GM23338 (cell line): ENCODE data around the gene OXCT1. TPM values are rescaled to one million over a fixed set of nuclear protein-coding genes. Genes with fewer than 3 reads are reported as not detected.

ENCODE experiments used
- ATAC-seq: fragments of 200-7000 bp; cut with Tn5 transposase; 3 replicates; pipeline ENCODE4 v1.9.1; 2020
- DNase-seq: peaks from one replicate; pipeline ENCODE4 v3.0.0-alpha.2; 2015; ENCODE audit warnings: low spot score
- H2AFZ ChIP-seq: fragments of 200-600 bp; sonication (generic); 2 replicates; pipeline ENCODE4 v1.8.0; 2016; ENCODE audit warnings: antibody characterized with exemption, mild to moderate bottlenecking, moderate library complexity
- H3F3A ChIP-seq: fragments of 200-600 bp; sonication (generic); replicated peaks from 2 replicates; pipeline ENCODE4 v1.8.0; 2017; ENCODE audit warnings: antibody characterized with exemption, mixed run types, low read depth
- H3K27ac ChIP-seq: fragments of 200-600 bp; sonication (generic); 2 replicates; pipeline ENCODE4 v1.6.1; 2016; ENCODE audit warnings: low read depth
- H3K27me3 ChIP-seq: fragments of 200-600 bp; sonication (generic); 2 replicates; pipeline ENCODE4 v1.8.0; 2016; ENCODE audit warnings: mild to moderate bottlenecking, mixed run types, moderate library complexity; ENCODE audit not compliant: insufficient read depth
- H3K36me3 ChIP-seq: fragments of 200-600 bp; sonication (generic); 2 replicates; pipeline ENCODE4 v1.8.0; 2016; ENCODE audit warnings: mild to moderate bottlenecking; ENCODE audit not compliant: insufficient read depth
- H3K4me1 ChIP-seq: fragments of 200-600 bp; sonication (generic); 2 replicates; pipeline ENCODE4 v1.8.0; 2016; ENCODE audit warnings: mild to moderate bottlenecking, moderate library complexity; ENCODE audit not compliant: insufficient read depth
- H3K4me2 ChIP-seq: fragments of 200-600 bp; sonication (generic); 2 replicates; pipeline ENCODE4 v1.7.1; 2017; ENCODE audit warnings: mixed run types
- H3K4me3 ChIP-seq: fragments of 200-600 bp; sonication (generic); 2 replicates; pipeline ENCODE4 v1.6.1; 2016; ENCODE audit warnings: mixed run types
- H3K79me2 ChIP-seq: fragments of 200-600 bp; sonication (generic); replicated peaks from 2 replicates; pipeline ENCODE4 v1.8.0; 2017; ENCODE audit warnings: mild to moderate bottlenecking; ENCODE audit not compliant: insufficient read depth
- H3K9me2 ChIP-seq: fragments of 200-600 bp; sonication (generic); 2 replicates; pipeline ENCODE4 v1.8.0; 2017; ENCODE audit not compliant: insufficient read depth
- H4K20me1 ChIP-seq: fragments of 200-600 bp; sonication (generic); replicated peaks from 2 replicates; pipeline ENCODE4 v1.8.0; 2017; ENCODE audit warnings: mild to moderate bottlenecking; ENCODE audit not compliant: insufficient read depth
- H3K27ac Mint-ChIP-seq: 2 replicates; pipeline ENCODE4 v1.8.0; 2020; ENCODE audit warnings: inconsistent platforms, mild to moderate bottlenecking, moderate library complexity, mixed read lengths
- H3K27me3 Mint-ChIP-seq: 3 replicates; pipeline ENCODE4 v1.8.0; 2022; ENCODE audit warnings: low read depth, mild to moderate bottlenecking, moderate library complexity, mixed read lengths, inconsistent platforms; ENCODE audit not compliant: insufficient read depth, poor library complexity
- H3K36me3 Mint-ChIP-seq: 3 replicates; pipeline ENCODE4 v1.8.0; 2021; ENCODE audit warnings: low read depth, mild to moderate bottlenecking, inconsistent platforms, moderate library complexity, mixed read lengths
- H3K4me1 Mint-ChIP-seq: 3 replicates; pipeline ENCODE4 v1.8.0; 2020; ENCODE audit warnings: mild to moderate bottlenecking, inconsistent platforms, mixed read lengths
- H3K4me3 Mint-ChIP-seq: 3 replicates; pipeline ENCODE4 v1.8.0; 2021; ENCODE audit warnings: moderate library complexity, mild to moderate bottlenecking, inconsistent platforms, mixed read lengths
- H3K9me3 Mint-ChIP-seq: 3 replicates; pipeline ENCODE4 v1.8.0; 2020; ENCODE audit warnings: moderate library complexity, mild to moderate bottlenecking, inconsistent platforms, mixed read lengths
- CTCF ChIP-seq, 2 experiments: fragments of 200-600 bp in 1 of 2; sonication (generic) in 1 of 2; conservative IDR thresholded peaks; 2 replicates each; pipeline versions ENCODE4 v1.5.1 to v1.6.1; 2016 to 2017; ENCODE audit warnings: antibody characterized with exemption in 2 of 2, low read depth in 2 of 2, mild to moderate bottlenecking in 2 of 2, moderate library complexity in 1 of 2
- EZH2 ChIP-seq: fragments of 200-600 bp; sonication (generic); IDR thresholded peaks from one replicate; pipeline ENCODE4 v1.8.0; 2017; ENCODE audit warnings: antibody characterized with exemption, mild to moderate bottlenecking, low read depth; ENCODE audit not compliant: unreplicated experiment
- EZH2phosphoT487 ChIP-seq: fragments of 200-600 bp; sonication (generic); IDR thresholded peaks from one replicate; pipeline ENCODE4 v1.8.1; 2018; ENCODE audit warnings: antibody characterized with exemption; ENCODE audit not compliant: unreplicated experiment
- NANOG ChIP-seq: IDR thresholded peaks from 2 replicates; pipeline ENCODE4 v1.6.1; 2016; ENCODE audit warnings: antibody characterized with exemption, borderline replicate concordance
- ZNF331 ChIP-seq: fragments of 250-450 bp; sonication (Bioruptor Pico); IDR thresholded peaks from 2 replicates; pipeline ENCODE4 v1.5.0; 2020; ENCODE audit warnings: low read depth, mild to moderate bottlenecking, moderate library complexity
- polyA plus RNA-seq: library from polyadenylated mRNA; unstranded; fragments of >200 nt; fragmentation: Nextera tagmentation; extraction: Ambion mirVana; gene quantifications from 2 replicates; pipeline ENCODE4 v1.2.1, GENCODE V29; 2016
- total RNA-seq: library from RNA; depleted of rRNA; stranded (reverse); fragments of >200 nt; shearing (Covaris generic); gene quantifications from 2 replicates; pipeline ENCODE4 v1.2.3, GENCODE V29; 2014

The OXCT1 gene
- total and polyA plus RNA-seq, 2 experiments from 2014 or later: 11.6 to 37.0 TPM

GRCh38 chr5:41844502-41844901 lies 25.7 kb downstream of the OXCT1 start:
- Histone ChIP-seq H3K27ac (no peak overlapping the region), H3K36me3 (peaks cover 9% of the 10 kb centered on the region), H2AFZ (no peak overlapping the region), H3K4me1 (no peaks in the 10 kb centered on the region), H3K4me3 (no peak overlapping the region), H4K20me1 (no peaks in the 10 kb centered on the region), H3F3A (no peaks in the 10 kb centered on the region), H3K27me3 (no peaks in the 10 kb centered on the region), H3K9me2 (no peaks in the 10 kb centered on the region), H3K4me2 (no peak overlapping the region), H3K79me2 (no peaks in the 10 kb centered on the region)
- ATAC-seq (no peak), DNase-seq (no peak)
- Mint-ChIP-seq H3K9me3 (peaks cover 2% of the 10 kb centered on the region; the same call in 1 of the 3 replicates), H3K4me3 (no peak overlapping the region), H3K36me3 (peaks cover 17% of the 10 kb centered on the region), H3K27me3 (no peaks in the 10 kb centered on the region), H3K4me1 (no peaks in the 10 kb centered on the region), H3K27ac (no peak overlapping the region)
- no peak for TF ChIP-seq ZNF331 (CRISPR knock-in tag)
- TF ChIP-seq EZH2: no peak
- TF ChIP-seq CTCF (conservative IDR thresholded peaks at IDR 0.05; ENCODE audit: low read depth in 2 of 2): no peak
- no peak for TF ChIP-seq NANOG
- TF ChIP-seq EZH2phosphoT487: no peak

- TF ChIP-seq CTCF (conservative IDR thresholded peaks at IDR 0.05; ENCODE audit: low read depth in 2 of 2): peak; percentile 74 to 87
- TF ChIP-seq EZH2: no peak
- no peaks in the 10 kb centered on the region for H3K27me3 Mint-ChIP-seq
- ATAC-seq: peak; percentile 40; the same call in 2 of the 3 replicates
- H3K4me1 Mint-ChIP-seq: no peaks in the 10 kb centered on the region
- no peak overlapping the region for H2AFZ ChIP-seq
- peak; percentile 78 for DNase-seq
- H3K9me2 ChIP-seq: no peaks in the 10 kb centered on the region
- H3K36me3 Mint-ChIP-seq: peaks cover 9% of the 10 kb centered on the region; the same call in 2 of the 3 replicates
- no peak overlapping the region for H3K4me3 ChIP-seq
- no peaks in the 10 kb centered on the region for H3F3A ChIP-seq
- peaks cover under 1% of the 10 kb centered on the region; the same call in 1 of the 2 replicates for H3K36me3 ChIP-seq
- peaks cover 2% of the 10 kb centered on the region; the same call in 1 of the 3 replicates for H3K9me3 Mint-ChIP-seq
- H4K20me1 ChIP-seq: no peaks in the 10 kb centered on the region
- no peaks in the 10 kb centered on the region for H3K79me2 ChIP-seq
- H3K4me3 Mint-ChIP-seq: no peak overlapping the region
- no peaks in the 10 kb centered on the region for H3K4me1 ChIP-seq
- H3K4me2 ChIP-seq: no peak overlapping the region
- no peak overlapping the region for H3K27ac ChIP-seq
- H3K27ac Mint-ChIP-seq: no peak overlapping the region
- H3K27me3 ChIP-seq: no peaks in the 10 kb centered on the region
These were observed 26.5 kb downstream of the OXCT1 start for GRCh38 chr5:41843456-41844370.
